Neutrophil (primary cell): ENCODE results near the gene KIF26A.

Experiments used
- H3K27ac ChIP-seq: fragments of 200-600 bp; sonication (generic); 2 replicates; pipeline ENCODE4 v1.5.1; 2016; ENCODE audit warnings: mild to moderate bottlenecking, moderate library complexity
- H3K27me3 ChIP-seq: fragments of 200-600 bp; sonication (generic); 2 replicates; pipeline ENCODE4 v1.6.0; 2016; ENCODE audit warnings: mild to moderate bottlenecking
- H3K36me3 ChIP-seq: fragments of 200-600 bp; sonication (generic); 2 replicates; pipeline ENCODE4 v1.5.1; 2017
- H3K4me1 ChIP-seq, 2 experiments: fragments of 200-600 bp in 1 of 2; sonication (generic) in 1 of 2; 1 replicate in 1 of 2; 2 replicates in 1 of 2; pipeline versions ENCODE4 v1.5.1 to v1.6.1; 2013 to 2016; ENCODE audit warnings: low read depth in 1 of 2, low read length in 1 of 2, mild to moderate bottlenecking in 1 of 2, moderate library complexity in 1 of 2; ENCODE audit not compliant: control insufficient read depth in 1 of 2, insufficient read depth in 1 of 2
- H3K4me3 ChIP-seq, 2 experiments: fragments of 200-600 bp in 1 of 2; sonication (generic) in 1 of 2; 1 replicate in 1 of 2; 2 replicates in 1 of 2; pipeline ENCODE4 v1.5.1; 2013 to 2016; ENCODE audit warnings: low read depth in 1 of 2, low read length in 1 of 2, mild to moderate bottlenecking in 1 of 2, moderate library complexity in 1 of 2
- H3K9me3 ChIP-seq: fragments of 200-600 bp; sonication (generic); 2 replicates; pipeline ENCODE4 v1.5.1; 2016
- CTCF ChIP-seq: fragments of 200-600 bp; sonication (generic); IDR thresholded peaks from 2 replicates; pipeline ENCODE4 v1.5.1; 2016; ENCODE audit warnings: antibody characterized with exemption

The KIF26A gene

GRCh38 chr14:104218361-104219180 lies 80.2 kb downstream of the KIF26A start:
- Histone ChIP-seq H3K36me3 (no peaks in the 10 kb centered on the region), H3K4me3 (no peak overlapping the region), H3K4me1 (no peaks in the 10 kb centered on the region), H3K9me3 (no peaks in the 10 kb centered on the region), H3K27ac (no peak overlapping the region), H3K27me3 (peaks cover 50% of the 10 kb centered on the region)
- no peak for TF ChIP-seq CTCF

- no peak for TF ChIP-seq CTCF
- Histone ChIP-seq H3K9me3 (no peaks in the 10 kb centered on the region), H3K36me3 (no peaks in the 10 kb centered on the region), H3K4me1 (no peaks in the 10 kb centered on the region), H3K27ac (no peak overlapping the region), H3K27me3 (peaks cover 63% of the 10 kb centered on the region), H3K4me3 (no peak overlapping the region)
These were observed 81.4 kb downstream of the KIF26A start for GRCh38 chr14:104219731-104220214.

GRCh38 chr14:104220215-104221070 lies 82.1 kb downstream of the KIF26A start:
- Histone ChIP-seq H3K36me3 (no peaks in the 10 kb centered on the region), H3K27me3 (peaks cover 65% of the 10 kb centered on the region), H3K9me3 (no peaks in the 10 kb centered on the region), H3K4me1 (no peaks in the 10 kb centered on the region), H3K27ac (no peak overlapping the region), H3K4me3 (no peak overlapping the region)
- no peak for TF ChIP-seq CTCF

GRCh38 chr14:104221071-104221625 lies 82.8 kb downstream of the KIF26A start:
- Histone ChIP-seq H3K27ac (no peak overlapping the region), H3K4me1 (no peaks in the 10 kb centered on the region), H3K9me3 (no peaks in the 10 kb centered on the region), H3K4me3 (no peak overlapping the region), H3K36me3 (no peaks in the 10 kb centered on the region), H3K27me3 (peaks cover 65% of the 10 kb centered on the region)
- no peak for TF ChIP-seq CTCF

GRCh38 chr14:104221636-104222369 lies 83.4 kb downstream of the KIF26A start:
- TF ChIP-seq CTCF = no peak
- H3K27ac ChIP-seq = no peak overlapping the region
- H3K4me1 ChIP-seq = no peaks in the 10 kb centered on the region
- no peaks in the 10 kb centered on the region for H3K9me3 ChIP-seq
- H3K4me3 ChIP-seq = no peak overlapping the region
- peaks cover 65% of the 10 kb centered on the region for H3K27me3 ChIP-seq
- no peaks in the 10 kb centered on the region for H3K36me3 ChIP-seq
